NAMALWA (cell line): ENCODE measurements around the gene HSPE1.
"Not testable (repeated sequence)": the region's sequence is repeated elsewhere in the genome, so short reads cannot be mapped to it uniquely, and the experiment has no call there.

Experiments used
- DNase-seq: peaks from one replicate; pipeline ENCODE4 v3.0.0-alpha.2; 2015; ENCODE audit warnings: low spot score

Gene HSPE1

DNA sequence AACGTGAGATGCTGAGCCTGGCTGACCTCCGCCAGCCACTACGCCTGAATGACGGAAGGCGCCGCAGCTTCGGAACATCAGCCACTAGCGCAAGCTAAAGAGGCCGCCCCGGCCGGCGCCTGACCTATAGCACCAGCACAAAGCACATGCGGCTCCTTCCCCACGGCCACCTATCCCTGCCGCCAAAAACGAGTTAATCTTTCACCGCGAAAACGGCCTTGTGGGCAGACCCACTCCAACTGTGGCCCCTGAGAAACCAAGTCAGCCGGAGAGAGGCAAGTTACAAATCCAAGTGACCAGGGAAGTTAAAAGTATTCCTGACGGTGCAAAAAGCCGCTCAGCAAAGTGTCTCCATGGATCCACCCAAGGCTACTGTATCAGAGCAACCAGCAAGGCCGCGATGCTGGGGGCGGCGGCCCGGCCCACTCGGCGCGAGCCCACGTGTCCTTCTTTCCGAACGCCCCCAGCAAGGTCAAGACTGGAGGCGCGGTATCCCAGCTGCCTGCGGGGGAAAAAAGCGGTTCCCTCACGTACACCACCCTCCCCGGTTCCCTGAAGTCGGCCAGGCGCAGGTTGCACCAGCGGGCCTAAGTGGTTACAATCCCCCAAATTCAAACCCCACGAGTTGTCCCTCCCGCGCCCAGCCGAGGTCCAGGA lies 1.1 kb upstream of the HSPE1 start:
- peak; percentile 64 for DNase-seq

DNA sequence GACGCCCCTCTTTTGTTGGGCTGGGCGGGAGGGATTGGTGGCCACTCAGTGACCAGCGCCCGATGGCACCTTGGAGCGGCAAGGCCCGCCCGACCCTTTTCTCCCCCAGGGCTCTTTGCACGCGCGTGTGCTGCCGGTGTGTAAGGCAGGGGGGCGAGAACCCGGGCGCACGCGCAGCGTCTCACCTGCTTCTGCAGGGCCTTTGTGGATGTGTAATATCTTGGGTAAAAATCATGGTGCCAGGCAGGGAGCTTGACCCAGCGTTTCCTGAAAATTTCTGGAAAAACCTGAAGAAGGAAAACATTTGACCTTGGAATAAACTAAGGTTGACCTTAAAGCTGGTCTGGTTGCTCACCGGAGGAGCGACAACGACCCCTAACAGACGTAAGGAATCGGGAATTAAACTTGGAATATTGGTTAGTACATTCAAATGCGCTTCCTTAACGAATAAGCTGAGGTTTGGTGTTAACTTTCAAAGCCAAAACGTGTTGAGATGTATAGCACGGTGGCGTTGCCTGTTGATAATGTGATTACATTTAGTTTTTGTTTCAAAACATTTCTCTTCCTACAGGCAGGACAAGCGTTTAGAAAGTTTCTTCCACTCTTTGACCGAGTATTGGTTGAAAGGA lies 438 bp downstream of the HSPE1 start:
- DNase-seq: peak; percentile 37

DNA sequence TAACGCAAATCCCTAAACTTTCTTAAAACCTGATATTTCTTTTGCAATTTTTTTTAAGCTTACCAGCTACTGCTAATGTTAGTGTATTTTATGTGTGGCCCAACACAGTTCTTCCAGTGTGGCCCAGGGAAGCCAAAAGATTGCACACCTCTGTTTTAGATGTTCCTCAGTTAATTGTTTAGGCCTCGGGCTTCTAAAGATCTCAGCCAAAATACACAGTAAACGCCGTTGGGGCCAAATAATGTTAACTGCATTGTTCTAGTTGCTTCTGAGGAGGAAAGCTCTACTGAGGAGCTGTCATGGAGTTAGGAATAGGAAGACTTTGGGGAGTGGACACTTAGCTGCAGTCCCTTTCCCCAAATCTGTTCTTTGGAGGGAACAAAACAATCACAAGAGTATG lies 2.0 kb downstream of the HSPE1 start:
- no peak for DNase-seq

DNA sequence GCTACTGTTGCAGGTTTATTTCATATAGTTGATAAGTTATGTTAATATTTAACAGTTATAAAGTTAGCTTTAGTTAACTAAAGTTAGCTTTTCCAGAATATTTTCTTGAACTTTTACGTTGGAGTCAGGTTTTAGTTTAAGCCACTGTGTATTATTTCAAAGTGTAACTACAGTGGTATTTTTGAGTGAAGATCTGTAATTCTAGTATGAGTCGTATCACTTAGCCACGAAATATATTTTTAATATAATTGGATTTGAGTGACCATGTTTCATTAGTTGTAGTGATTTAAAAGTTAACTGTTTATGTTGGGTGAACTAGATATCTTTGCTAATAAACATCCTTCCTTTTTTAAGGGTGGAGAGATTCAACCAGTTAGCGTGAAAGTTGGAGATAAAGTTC lies 2.5 kb downstream of the HSPE1 start:
- DNase-seq: no peak

DNA sequence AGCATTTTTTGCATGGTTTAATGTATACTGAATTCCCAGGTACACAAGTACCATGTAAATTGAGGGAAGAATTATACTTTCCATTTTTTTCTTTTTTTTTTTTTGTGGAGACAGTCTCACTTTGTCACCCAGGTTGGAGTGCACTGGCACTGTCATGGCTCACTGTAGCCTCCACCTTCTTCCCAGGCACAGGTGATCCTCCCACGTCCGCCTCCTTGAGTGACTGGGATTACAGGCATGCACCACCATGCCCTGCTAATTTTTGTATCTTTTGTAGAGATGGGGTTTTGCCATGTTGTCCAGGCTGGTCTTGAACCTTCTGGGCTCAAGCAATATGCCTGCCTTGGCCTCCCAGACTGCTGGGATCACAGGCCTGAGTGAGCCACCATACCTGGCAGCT lies 3.8 kb downstream of the HSPE1 start:
- no peak for DNase-seq

DNA sequence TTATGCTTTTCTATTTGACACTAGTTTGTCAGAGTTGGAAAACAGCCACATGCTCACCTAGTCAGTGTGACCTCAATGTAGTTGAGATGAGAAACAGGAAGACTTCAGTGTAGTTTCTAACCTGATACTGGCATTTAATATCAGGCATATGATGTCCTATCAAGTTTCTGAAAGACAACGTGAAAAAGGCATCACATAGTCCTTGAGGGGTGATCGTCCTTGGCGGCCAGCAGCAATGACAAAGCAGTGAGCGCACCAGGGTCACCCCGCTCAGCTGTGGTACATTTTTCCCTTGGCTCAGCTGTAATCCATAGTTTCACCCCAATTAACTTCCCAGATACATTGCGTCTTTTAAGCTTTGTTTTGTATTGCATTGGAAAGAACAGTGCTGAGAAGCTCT lies 4.3 kb downstream of the HSPE1 start:
- DNase-seq: no peak

DNA sequence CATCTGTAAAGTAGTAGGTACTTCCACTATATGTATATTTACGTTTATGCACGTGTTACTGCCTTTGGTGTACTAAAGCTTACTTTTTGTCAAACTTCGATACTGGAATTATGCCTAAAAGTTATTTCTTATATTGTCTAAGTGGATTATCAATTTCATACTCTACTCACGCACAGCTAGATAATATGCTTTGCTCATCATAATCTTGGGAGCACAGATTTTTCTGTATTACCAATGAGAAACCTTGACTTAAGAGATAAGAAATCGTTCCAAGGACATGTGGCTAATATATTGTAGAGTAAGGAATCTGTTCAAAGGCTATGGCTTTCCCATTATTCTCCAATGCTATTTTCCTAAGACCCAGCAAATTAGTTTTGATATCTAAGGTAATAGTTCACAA lies 6.5 kb downstream of the HSPE1 start:
- no peak for DNase-seq

DNA sequence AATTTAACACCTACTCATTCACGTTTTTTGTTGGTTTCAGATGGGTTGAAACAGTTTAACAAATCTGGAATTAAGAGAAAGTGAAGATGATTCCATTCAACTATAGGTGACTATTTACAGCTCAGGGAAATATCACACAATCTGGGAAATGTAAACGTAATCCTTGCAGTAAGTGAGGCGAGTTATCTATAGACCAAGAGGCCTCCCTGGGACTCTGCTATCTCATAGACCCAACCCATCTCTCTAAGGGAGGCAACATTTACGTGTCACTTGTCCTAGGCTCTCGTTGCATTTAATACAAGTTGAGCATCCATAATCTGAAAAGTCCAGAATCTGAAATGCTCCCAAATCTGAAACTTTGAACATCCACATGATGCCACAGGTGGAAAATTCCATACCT lies 13.7 kb downstream of the HSPE1 start:
- DNase-seq: no peak

DNA sequence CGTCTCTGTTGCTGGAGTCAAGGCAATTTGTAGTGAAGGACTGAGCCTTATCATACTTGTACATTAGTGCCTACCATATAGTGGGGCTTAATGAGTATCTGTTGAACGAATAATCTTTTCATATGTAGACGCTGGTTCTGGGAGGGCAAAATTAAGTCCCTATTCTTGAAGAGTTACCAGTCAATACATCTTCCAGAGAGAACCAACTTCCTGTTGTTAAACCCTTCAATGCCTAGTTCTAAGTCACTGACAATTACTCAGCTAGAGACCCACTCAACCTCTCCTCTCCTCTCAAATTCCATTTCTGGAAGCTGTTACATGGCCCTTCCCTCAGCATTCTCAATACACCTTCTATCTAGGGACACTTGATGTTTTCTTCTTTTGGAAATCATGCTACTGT lies 14.6 kb downstream of the HSPE1 start:
- DNase-seq: peak; percentile 63

DNA sequence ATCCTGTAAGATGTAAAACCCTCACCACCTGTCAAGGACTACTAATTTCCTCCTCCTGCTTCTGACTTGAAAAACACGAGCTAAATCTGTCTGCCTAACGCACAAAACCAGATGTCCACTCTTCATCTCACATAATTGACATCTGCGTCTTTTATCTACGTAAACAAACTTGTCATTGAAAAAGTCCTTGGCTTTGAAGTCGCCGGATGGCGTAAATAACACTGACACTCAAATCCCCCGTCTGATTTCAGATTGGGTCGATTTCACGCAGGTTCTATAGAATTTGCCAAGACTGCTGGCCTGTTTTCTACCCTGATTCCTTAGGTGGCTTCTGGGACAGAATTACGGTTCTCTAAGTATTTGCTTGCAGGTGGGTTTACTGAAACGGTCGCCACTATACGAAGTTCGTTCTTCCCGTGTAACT lies 15.1 kb downstream of the HSPE1 start:
- DNase-seq: peak; percentile 94

DNA sequence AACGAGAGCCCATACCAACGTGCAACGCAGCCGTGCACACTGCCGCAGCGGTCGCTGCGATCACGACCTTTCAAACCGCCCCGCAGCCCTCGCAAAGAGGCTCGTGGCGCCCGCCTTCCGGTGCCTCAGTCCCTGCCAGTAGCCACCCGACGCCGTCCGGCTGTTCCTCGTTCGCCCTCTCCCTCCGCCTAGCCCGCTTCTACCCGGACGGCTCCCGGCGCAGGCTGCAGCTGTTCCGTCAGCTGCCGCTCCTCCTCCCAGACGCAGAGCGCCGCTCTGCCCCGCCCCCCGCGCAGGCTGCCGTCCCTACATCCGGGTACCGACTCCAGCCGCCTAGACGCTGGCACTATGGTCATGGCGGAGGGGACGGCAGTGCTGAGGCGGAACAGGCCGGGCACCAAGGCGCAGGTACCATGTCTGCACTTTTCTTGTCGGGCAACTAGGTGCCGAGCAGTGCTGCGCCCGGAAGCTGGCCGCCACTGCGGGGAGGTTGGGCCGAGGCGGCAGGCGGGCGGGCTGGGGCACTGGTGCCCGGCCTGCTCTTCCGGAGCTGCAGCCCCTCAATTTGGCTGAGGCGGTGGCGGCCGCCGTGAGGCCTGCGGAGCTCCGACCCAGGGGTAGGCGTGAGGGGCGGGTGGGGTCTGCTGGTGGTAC lies 15.7 kb downstream of the HSPE1 start, which contains the start of gene MOB4:
MOB4 (plus strand) TSS at position 328 of the 654 bp plus-strand sequence; CDS start at position 349, 21 bp downstream.
- DNase-seq: peak; percentile 95

DNA sequence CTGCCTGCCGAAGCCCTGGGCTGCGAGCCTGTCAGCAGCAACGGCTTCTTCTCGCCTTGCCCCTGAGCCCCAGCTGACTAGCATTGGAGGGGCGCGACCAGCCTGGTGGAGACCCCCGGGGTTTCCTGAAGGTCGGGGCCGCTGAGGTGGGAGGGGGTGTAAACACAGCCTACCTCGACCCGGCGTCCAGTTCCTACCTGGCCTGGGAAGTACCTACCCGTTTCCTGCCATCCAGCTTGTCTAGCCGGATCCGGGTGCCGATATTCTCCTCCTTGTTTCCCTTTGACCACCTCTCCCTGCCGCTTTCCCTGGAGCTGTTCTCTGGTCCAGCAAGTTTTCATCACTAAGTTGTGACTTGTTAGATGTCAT lies 16.2 kb downstream of the HSPE1 start:
- DNase-seq: peak; percentile 39

DNA sequence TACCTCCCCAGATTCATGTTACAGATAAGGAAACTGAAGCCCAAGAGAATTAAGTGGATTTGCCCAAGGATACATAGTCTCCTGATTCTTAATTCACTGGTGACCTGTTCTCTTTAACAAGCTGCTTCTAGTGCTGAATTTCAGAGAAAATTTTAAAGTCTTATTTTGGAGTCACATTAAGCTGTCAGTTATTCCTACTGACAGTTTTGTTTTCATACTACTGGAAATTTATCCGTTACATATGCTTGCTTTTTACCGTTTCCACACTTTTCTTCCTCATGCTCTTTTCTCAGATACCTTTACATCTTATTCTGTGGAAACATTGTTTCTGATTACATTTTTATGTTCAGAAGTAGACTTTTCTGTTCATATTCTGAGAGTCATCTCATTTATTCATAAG lies 17.0 kb downstream of the HSPE1 start:
- DNase-seq: peak; percentile 25

DNA sequence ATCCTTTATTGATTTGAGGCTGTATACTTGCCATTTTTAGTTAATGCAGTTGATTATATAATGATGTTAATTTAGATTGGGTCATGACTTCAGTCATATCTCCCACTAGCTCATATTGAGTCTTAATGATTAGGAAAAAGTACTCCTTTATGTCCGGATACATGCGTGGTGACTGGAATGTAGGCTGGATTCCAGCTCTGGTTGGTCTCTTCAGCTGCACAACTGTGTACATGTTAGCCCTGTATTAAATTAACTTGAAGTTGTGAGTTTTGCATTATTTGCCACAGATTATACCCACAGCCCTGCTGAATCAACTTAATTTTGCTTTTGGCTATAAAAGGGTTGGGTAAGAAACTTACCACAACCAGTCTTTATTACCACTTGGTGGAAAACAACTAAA lies 38.2 kb downstream of the HSPE1 start:
- no peak for DNase-seq

DNA sequence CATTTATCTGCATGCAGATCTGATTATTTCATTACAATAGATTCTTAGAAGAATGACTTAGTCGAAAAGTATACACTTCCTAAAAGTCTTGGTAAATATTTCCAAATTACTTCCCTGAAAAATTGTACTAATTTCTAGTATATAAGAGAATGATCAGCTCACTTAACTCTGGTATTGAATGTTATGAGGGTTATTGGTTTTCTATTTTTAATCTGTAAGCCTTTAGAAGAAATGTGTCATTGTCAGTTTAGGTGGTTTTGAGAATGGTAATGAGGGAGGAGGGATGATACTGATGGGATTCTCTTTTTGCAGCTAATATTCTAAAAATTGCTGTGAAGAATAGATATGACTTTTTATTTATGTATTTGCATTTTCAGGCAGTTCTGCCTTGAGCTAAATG lies 39.6 kb downstream of the HSPE1 start:
- no peak for DNase-seq

DNA sequence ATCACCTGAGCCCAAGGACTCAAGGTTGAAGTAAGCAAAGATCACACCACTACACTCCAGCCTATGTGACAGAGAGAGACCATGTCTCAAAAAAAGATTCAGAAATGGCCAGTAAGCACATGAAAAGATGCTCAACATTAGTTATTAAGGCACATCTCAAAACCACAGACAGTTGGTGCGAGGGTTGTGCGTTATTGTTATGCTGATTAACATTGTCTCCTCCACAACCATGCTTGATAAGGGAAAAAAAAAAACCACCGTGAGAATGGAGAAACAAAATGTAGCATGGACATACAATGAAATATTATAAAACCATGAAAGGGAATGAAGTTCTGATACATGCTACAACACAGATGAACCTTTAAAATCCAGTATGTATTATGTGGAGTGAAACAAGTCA lies 43.0 kb downstream of the HSPE1 start:
- DNase-seq: no peak

DNA sequence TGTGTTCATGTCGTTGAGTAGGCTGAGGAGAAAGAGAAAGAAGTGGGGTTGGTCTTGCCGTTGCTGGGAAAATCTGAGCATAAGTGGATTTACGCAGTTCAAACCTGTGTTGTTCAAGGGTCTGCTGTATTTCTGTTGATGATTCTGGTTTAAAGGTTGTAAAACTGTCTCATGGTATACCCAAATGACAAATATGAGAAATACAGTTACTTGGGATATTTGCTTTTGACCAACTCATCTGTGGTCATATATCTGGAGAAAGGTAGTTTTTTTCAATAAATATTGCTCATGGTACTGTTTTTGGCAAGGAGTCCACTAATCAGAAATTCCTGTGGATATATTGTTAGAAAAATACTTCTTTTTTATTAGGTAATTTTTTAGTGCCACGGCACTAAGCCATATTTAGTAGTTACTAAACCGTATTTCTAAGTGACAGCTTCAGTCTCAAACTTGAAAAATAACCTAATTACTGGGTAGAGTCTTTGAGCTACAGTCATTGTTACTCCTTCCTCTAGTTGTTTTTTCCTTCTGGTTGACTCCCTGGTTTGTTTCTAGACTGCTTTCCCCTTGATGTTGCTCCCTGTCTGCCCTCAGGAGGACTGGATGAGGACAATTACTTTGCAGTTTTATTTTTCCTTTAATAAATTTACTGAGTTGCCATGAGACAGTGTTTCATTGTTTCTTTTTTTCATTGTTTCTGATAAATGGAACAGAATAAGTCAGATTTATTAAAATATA lies 47.2 kb downstream of the HSPE1 start:
- DNase-seq: no peak

DNA sequence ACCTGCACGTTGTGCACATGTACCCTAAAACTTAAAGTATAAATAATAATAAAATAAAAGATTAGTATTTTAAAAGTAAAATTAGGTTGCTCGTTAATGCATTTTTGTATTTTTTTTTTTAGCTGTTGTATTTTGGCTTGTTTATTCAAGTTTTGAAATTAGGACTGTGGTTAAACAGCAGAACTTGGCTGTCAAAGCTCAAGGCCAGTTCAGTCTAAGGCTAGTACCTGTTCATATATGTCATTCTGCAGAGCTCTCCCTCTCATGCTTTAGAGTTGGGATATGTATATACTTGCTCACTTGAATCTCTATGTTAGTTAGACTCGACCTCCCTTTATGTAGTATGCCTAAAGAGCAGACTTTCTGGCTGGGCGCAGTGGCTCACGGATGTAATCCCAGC lies 48.4 kb downstream of the HSPE1 start:
- no peak for DNase-seq

DNA sequence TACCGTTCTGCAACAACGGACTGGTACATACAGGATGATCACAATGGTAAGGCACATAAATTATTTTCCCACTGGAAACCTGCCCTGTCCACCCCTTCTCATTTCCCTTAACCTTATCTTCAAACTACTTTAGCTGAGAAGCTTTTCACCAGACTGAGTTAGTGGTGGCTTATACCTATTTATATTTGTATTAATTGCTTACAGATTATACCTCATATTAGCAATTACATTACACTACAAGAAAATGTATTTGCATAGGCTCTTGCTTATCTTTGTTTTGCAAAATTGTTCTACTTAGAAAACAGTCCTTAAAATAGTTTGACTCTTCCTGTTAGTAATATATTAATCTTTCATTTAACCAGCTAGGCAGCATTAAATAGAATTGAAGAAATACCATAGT lies 51.1 kb downstream of the HSPE1 start:
- DNase-seq: not testable (repeated sequence)
